ENCODE measurements around the gene ELAPOR1. TPM values are rescaled to one million over a fixed set of nuclear protein-coding genes. Genes with fewer than 3 reads are reported as not detected.

ELAPOR1 gene
- total RNA-seq, 1 donor from 2014 or later: 1.2 TPM

GRCh38 chr1:109067883-109068282 is 46.0 kb upstream of the ELAPOR1 start:
- TF ChIP-seq CTCF (IDR thresholded peaks at IDR 0.05; ENCODE audit: insufficient read depth, low read depth, low read length) (no peak), EZH2 (IDR thresholded peaks at IDR 0.05; ENCODE audit: insufficient read depth, low read length) (no peak)
- Histone ChIP-seq H3K4me3 (ENCODE audit: insufficient read depth, low read depth, low read length) (no peak overlapping the region), H3K27me3 (ENCODE audit: insufficient read depth, low read length) (no peaks in the 10 kb centered on the region), H3K79me2 (ENCODE audit: insufficient read depth, low read length) (peaks cover 70% of the 10 kb centered on the region), H3K27ac (ENCODE audit: low read depth, low read length) (no peak overlapping the region), H3K4me2 (ENCODE audit: low read length) (no peak overlapping the region), H2AFZ (ENCODE audit: low read depth, low read length) (no peak overlapping the region), H4K20me1 (ENCODE audit: insufficient read depth, low read length) (peaks cover 57% of the 10 kb centered on the region), H3K9ac (ENCODE audit: low read length) (no peak overlapping the region), H3K36me3 (ENCODE audit: insufficient read depth, low read length) (peaks cover 26% of the 10 kb centered on the region), H3K9me3 (ENCODE audit: insufficient read depth, low read depth, low read length) (no peaks in the 10 kb centered on the region), H3K4me1 (ENCODE audit: insufficient read depth, low read length) (no peaks in the 10 kb centered on the region)
- DNase-seq (ENCODE audit: low read depth) (no peak), FAIRE-seq (no peak)
- Mint-ChIP-seq H3K9me3 (ENCODE audit: unreplicated experiment) (no peaks in the 10 kb centered on the region), H3K4me1 (ENCODE audit: low read depth, unreplicated experiment) (peaks cover 13% of the 10 kb centered on the region), H3K4me3 (ENCODE audit: unreplicated experiment) (no peak overlapping the region), H3K27me3 (ENCODE audit: low read depth, unreplicated experiment) (no peaks in the 10 kb centered on the region), H3K27ac (ENCODE audit: unreplicated experiment) (no peak overlapping the region), H3K36me3 (ENCODE audit: low read depth, unreplicated experiment) (peaks cover 4% of the 10 kb centered on the region)

- Mint-ChIP-seq H3K9me3 (ENCODE audit: unreplicated experiment) (no peaks in the 10 kb centered on the region), H3K4me3 (ENCODE audit: unreplicated experiment) (no peak overlapping the region), H3K27ac (ENCODE audit: unreplicated experiment) (no peak overlapping the region), H3K36me3 (ENCODE audit: low read depth, unreplicated experiment) (peaks cover 7% of the 10 kb centered on the region), H3K27me3 (ENCODE audit: low read depth, unreplicated experiment) (no peaks in the 10 kb centered on the region), H3K4me1 (ENCODE audit: low read depth, unreplicated experiment) (peaks cover 13% of the 10 kb centered on the region)
- Histone ChIP-seq H3K36me3 (ENCODE audit: insufficient read depth, low read length) (peaks cover 23% of the 10 kb centered on the region), H3K9me3 (ENCODE audit: insufficient read depth, low read depth, low read length) (no peaks in the 10 kb centered on the region), H2AFZ (ENCODE audit: low read depth, low read length) (no peak overlapping the region), H3K79me2 (ENCODE audit: insufficient read depth, low read length) (peaks cover 80% of the 10 kb centered on the region), H3K27ac (ENCODE audit: low read depth, low read length) (no peak overlapping the region), H3K4me2 (ENCODE audit: low read length) (no peak overlapping the region), H3K27me3 (ENCODE audit: insufficient read depth, low read length) (no peaks in the 10 kb centered on the region), H4K20me1 (ENCODE audit: insufficient read depth, low read length) (peaks cover 62% of the 10 kb centered on the region), H3K4me1 (ENCODE audit: insufficient read depth, low read length) (no peaks in the 10 kb centered on the region), H3K9ac (ENCODE audit: low read length) (no peak overlapping the region), H3K4me3 (ENCODE audit: insufficient read depth, low read depth, low read length) (no peak overlapping the region)
- DNase-seq (ENCODE audit: low read depth) (no peak), FAIRE-seq (no peak)
- no peak for TF ChIP-seq CTCF (IDR thresholded peaks at IDR 0.05; ENCODE audit: insufficient read depth, low read depth, low read length)
- TF ChIP-seq EZH2 (IDR thresholded peaks at IDR 0.05; ENCODE audit: insufficient read depth, low read length): no peak
Observed at GRCh38 chr1:109069294-109069693, 44.6 kb upstream of the ELAPOR1 start.
